OCI-LY7 (cell line): ENCODE measurements around the gene ATF7. TPM values are rescaled to one million over a fixed set of nuclear protein-coding genes. Genes with fewer than 3 reads are reported as not detected.

Experiments used
- BruUV-seq: library from RNA; stranded (reverse); fragments of 400-500 nt; replicated peaks from 2 replicates; lab custom pipeline; 2021; lab: Mats Ljungman, UMichigan
- CTCF ChIA-PET: fragments of 300-600 bp; sonication (Branson Sonifier 250); formaldehyde crosslinking; loops from one replicate; lab custom pipeline; 2022; ENCODE audit warnings: antibody characterized with exemption; ENCODE audit not compliant: unreplicated experiment; lab: Charles Lee
- POLR2A ChIA-PET: fragments of 300-600 bp; sonication (Branson Sonifier 250); formaldehyde crosslinking; loops from one replicate; lab custom pipeline; 2022; ENCODE audit warnings: antibody characterized with exemption; lab: Charles Lee
- DNase-seq: peaks from one replicate; pipeline ENCODE4 v3.0.0-alpha.2; 2015; ENCODE audit warnings: low spot score
- H2AFZ ChIP-seq: fragments of 200-600 bp; sonication (generic), shearing (Covaris generic); 2 replicates; pipeline ENCODE4 v1.6.1; 2014; ENCODE audit warnings: mild to moderate bottlenecking, antibody characterized with exemption, low read length, moderate library complexity
- H3K27ac ChIP-seq: fragments of 200-600 bp; sonication (generic); 2 replicates; pipeline ENCODE4 v1.5.1; 2014; ENCODE audit warnings: mixed run types, low read depth, mild to moderate bottlenecking, moderate library complexity, low read length, inconsistent platforms; ENCODE audit not compliant: poor library complexity, severe bottlenecking
- H3K36me3 ChIP-seq: fragments of 200-600 bp; sonication (generic); 2 replicates; pipeline ENCODE4 v1.6.1; 2014; ENCODE audit warnings: mild to moderate bottlenecking, antibody characterized with exemption, low read length, moderate library complexity, mixed read lengths; ENCODE audit not compliant: insufficient read depth
- H3K4me1 ChIP-seq: fragments of 200-600 bp; sonication (generic); 2 replicates; pipeline ENCODE4 v1.5.1; 2014; ENCODE audit warnings: mild to moderate bottlenecking, low read length; ENCODE audit not compliant: insufficient read depth, poor library complexity, severe bottlenecking
- H3K4me2 ChIP-seq: fragments of 200-600 bp; sonication (generic); 2 replicates; pipeline ENCODE4 v1.6.1; 2014; ENCODE audit warnings: mild to moderate bottlenecking, low read length
- H3K4me3 ChIP-seq: fragments of 200-600 bp; sonication (generic); 2 replicates; pipeline ENCODE4 v1.5.1; 2014; ENCODE audit warnings: mild to moderate bottlenecking, low read depth, low read length; ENCODE audit not compliant: poor library complexity, severe bottlenecking
- H3K79me2 ChIP-seq: fragments of 200-600 bp; sonication (generic); 2 replicates; pipeline ENCODE4 v1.6.1; 2016; ENCODE audit warnings: low read depth, mild to moderate bottlenecking, low read length, moderate library complexity, mixed read lengths; ENCODE audit not compliant: insufficient read depth
- H3K9me2 ChIP-seq: fragments of 200-600 bp; sonication (generic); 2 replicates; pipeline ENCODE4 v1.6.1; 2016; ENCODE audit warnings: mild to moderate bottlenecking, low read length, mixed read lengths; ENCODE audit not compliant: insufficient read depth
- H3K9me3 ChIP-seq: fragments of 200-600 bp; sonication (generic); 2 replicates; pipeline ENCODE4 v1.6.1; 2014; ENCODE audit warnings: mild to moderate bottlenecking, mixed run types, low read length, mixed read lengths
- H4K20me1 ChIP-seq: fragments of 200-600 bp; sonication (generic); 2 replicates; pipeline ENCODE4 v1.6.1; 2014; ENCODE audit warnings: mild to moderate bottlenecking, antibody characterized with exemption, low read length, moderate library complexity, mixed read lengths; ENCODE audit not compliant: insufficient read depth
- CTCF ChIP-seq: fragments of 200-600 bp; sonication (generic); conservative IDR thresholded peaks from 2 replicates; pipeline ENCODE4 v1.5.1; 2014; ENCODE audit warnings: mild to moderate bottlenecking, antibody characterized with exemption, low read length, moderate library complexity, mixed read lengths
- EZH2phosphoT487 ChIP-seq: fragments of 200-600 bp; sonication (generic); IDR thresholded peaks from 2 replicates; pipeline ENCODE4 v1.6.1; 2018; ENCODE audit warnings: low read depth, borderline replicate concordance, mild to moderate bottlenecking, mixed run types, antibody characterized with exemption, low read length, moderate library complexity, mixed read lengths
- intact Hi-C: fragments of 100-400 bp; cut with micrococcal nuclease; formaldehyde crosslinking; loops from one replicate; pipeline ENCODE4 v1.10.0; 2022; ENCODE audit not compliant: unreplicated experiment
- total RNA-seq, 2 experiments: library from RNA; depleted of rRNA in 1 of 2; stranded (reverse); fragments of >200 nt in 1 of 2; shearing (Covaris generic) in 1 of 2; gene quantifications; 2 replicates each; pipeline ENCODE4 v1.2.3, GENCODE V29; 2014 to 2022

Gene ATF7
- total RNA-seq, 2 experiments from 2014 or later, result 6.8 to 23.2 TPM

DNA sequence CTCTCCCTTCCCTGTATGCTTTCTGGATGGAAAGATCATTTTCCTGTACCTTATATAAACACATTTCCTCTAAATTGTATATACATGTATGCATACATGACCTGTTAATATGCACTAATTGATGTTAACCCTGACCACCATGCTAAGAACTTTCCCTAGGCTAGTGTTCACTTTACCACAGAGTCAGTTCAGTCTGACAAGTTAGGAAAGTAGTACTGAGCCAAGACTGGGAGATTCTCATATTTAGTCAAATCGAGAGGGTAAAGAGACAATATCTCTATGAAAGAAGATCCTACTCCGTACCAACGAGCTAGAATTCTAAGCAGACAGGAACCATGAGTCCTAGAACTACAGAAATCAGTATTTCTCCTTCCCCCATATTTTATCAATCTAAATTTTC, 36.8 kb downstream of the ATF7 start:
- no peaks in the 10 kb centered on the region for H3K4me1 ChIP-seq
- TF ChIP-seq EZH2phosphoT487, result no peak
- no peak for TF ChIP-seq CTCF
- no peak for DNase-seq
- no peak overlapping the region for H2AFZ ChIP-seq
- ChIA-PET CTCF (no interaction called here), POLR2A (interaction anchor here (1.0 kb wide), 1 partner anchor 30 kb away, joined by 4 read pairs; no protein-coding TSS in a partner anchor)
- BruUV-seq, result no TSS peak
- H3K36me3 ChIP-seq, result no peaks in the 10 kb centered on the region
- intact Hi-C loops, result no loop called here
- H3K4me3 ChIP-seq, result no peak overlapping the region
- no peaks in the 10 kb centered on the region for H4K20me1 ChIP-seq
- H3K4me2 ChIP-seq, result no peak overlapping the region
- H3K79me2 ChIP-seq, result no peaks in the 10 kb centered on the region
- no peaks in the 10 kb centered on the region for H3K9me2 ChIP-seq
- H3K27ac ChIP-seq, result no peak overlapping the region
- H3K9me3 ChIP-seq, result no peaks in the 10 kb centered on the region

- Histone ChIP-seq H2AFZ (no peak overlapping the region), H3K9me3 (no peaks in the 10 kb centered on the region), H4K20me1 (no peaks in the 10 kb centered on the region), H3K9me2 (no peaks in the 10 kb centered on the region), H3K27ac (no peak overlapping the region), H3K36me3 (no peaks in the 10 kb centered on the region), H3K4me2 (no peak overlapping the region), H3K79me2 (no peaks in the 10 kb centered on the region), H3K4me3 (no peak overlapping the region), H3K4me1 (no peaks in the 10 kb centered on the region)
- TF ChIP-seq CTCF (no peak), EZH2phosphoT487 (no peak)
- intact Hi-C loops, result no loop called here
- no peak for DNase-seq
- ChIA-PET POLR2A (no interaction called here), CTCF (no interaction called here)
- BruUV-seq, result no TSS peak
Observed at GRCh38 chr12:53588123-53588522, 38.1 kb downstream of the ATF7 start.

DNA sequence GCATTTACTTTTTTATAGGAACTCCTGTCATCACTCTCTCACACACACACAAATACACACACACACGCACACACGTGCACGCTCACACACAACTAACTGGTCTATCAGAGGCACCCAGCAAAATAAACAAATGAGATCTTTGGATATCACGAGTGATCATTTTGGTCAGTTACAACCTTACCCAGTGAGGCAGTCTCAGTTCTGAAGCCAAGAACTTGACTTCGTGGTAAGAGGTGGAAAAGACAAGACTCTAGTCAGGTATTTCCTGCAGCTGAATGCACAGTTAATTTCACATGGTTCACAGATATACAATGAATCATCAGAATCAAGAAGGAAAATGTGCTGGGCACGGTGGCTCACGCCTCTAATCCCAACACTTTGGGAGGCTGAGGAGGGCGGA, 39.4 kb downstream of the ATF7 start:
- TF ChIP-seq EZH2phosphoT487 (no peak), CTCF (no peak)
- no peaks in the 10 kb centered on the region for H3K4me1 ChIP-seq
- H3K79me2 ChIP-seq, result no peaks in the 10 kb centered on the region
- no peaks in the 10 kb centered on the region for H4K20me1 ChIP-seq
- POLR2A ChIA-PET, result interaction anchor here (0.6 kb wide), 1 partner anchor 12 kb away, joined by 4 read pairs; no protein-coding TSS in a partner anchor
- no peaks in the 10 kb centered on the region for H3K9me2 ChIP-seq
- no peaks in the 10 kb centered on the region for H3K36me3 ChIP-seq
- H3K4me2 ChIP-seq, result no peak overlapping the region
- no peak for DNase-seq
- no peaks in the 10 kb centered on the region for H3K9me3 ChIP-seq
- intact Hi-C loops, result no loop called here
- no peak overlapping the region for H2AFZ ChIP-seq
- H3K4me3 ChIP-seq, result no peak overlapping the region
- no TSS peak for BruUV-seq
- H3K27ac ChIP-seq, result no peak overlapping the region
- CTCF ChIA-PET, result no interaction called here
